ENCODE data around the gene PCED1B. TPM values are rescaled to one million over a fixed set of nuclear protein-coding genes. Genes with fewer than 3 reads are reported as not detected.
"Not testable (repeated sequence)": the region's sequence is repeated elsewhere in the genome, so short reads cannot be mapped to it uniquely, and the experiment has no call there.

PCED1B gene
- total RNA-seq, 1 experiment from 2014 or later: 4.5 TPM

- DNase-seq (ENCODE audit: low read depth): no peak
Observed at GRCh38 chr12:47206450-47207339, 127.3 kb downstream of the PCED1B start.

- DNase-seq (ENCODE audit: low read depth): no peak
Observed at GRCh38 chr12:47207340-47207717, 127.9 kb downstream of the PCED1B start.

- DNase-seq (ENCODE audit: low read depth): no peak
Observed at GRCh38 chr12:47207829-47208248, 128.4 kb downstream of the PCED1B start.

GRCh38 chr12:47209014-47209413 lies 129.6 kb downstream of the PCED1B start:
- no peak for DNase-seq (ENCODE audit: low read depth)

- no peak for DNase-seq (ENCODE audit: low read depth)
Observed at GRCh38 chr12:47210776-47211175, 131.4 kb downstream of the PCED1B start.

GRCh38 chr12:47212701-47213039 lies 133.2 kb downstream of the PCED1B start:
- no peak for DNase-seq (ENCODE audit: low read depth)

GRCh38 chr12:47213396-47213795 lies 134.0 kb downstream of the PCED1B start:
- DNase-seq (ENCODE audit: low read depth): no peak

- DNase-seq (ENCODE audit: low read depth): no peak
Observed at GRCh38 chr12:47214001-47214619, 134.7 kb downstream of the PCED1B start.

GRCh38 chr12:47214771-47215170 lies 135.3 kb downstream of the PCED1B start:
- DNase-seq (ENCODE audit: low read depth): no peak

GRCh38 chr12:47216150-47216677 lies 136.8 kb downstream of the PCED1B start:
- DNase-seq (ENCODE audit: low read depth): peak; percentile 25

GRCh38 chr12:47217595-47217869 lies 138.1 kb downstream of the PCED1B start:
- DNase-seq (ENCODE audit: low read depth): not testable (repeated sequence)

- DNase-seq (ENCODE audit: low read depth): peak; percentile 46
Observed at GRCh38 chr12:47218191-47218654, 138.8 kb downstream of the PCED1B start.

GRCh38 chr12:47219243-47219642 lies 139.8 kb downstream of the PCED1B start:
- DNase-seq (ENCODE audit: low read depth): peak; percentile 79

GRCh38 chr12:47221256-47222023 lies 142.0 kb downstream of the PCED1B start:
- peak; percentile 64 for DNase-seq (ENCODE audit: low read depth)

GRCh38 chr12:47222520-47223030 lies 143.2 kb downstream of the PCED1B start:
- no peak for DNase-seq (ENCODE audit: low read depth)

GRCh38 chr12:47223031-47223847 lies 143.8 kb downstream of the PCED1B start:
- peak; percentile 53 for DNase-seq (ENCODE audit: low read depth)

- peak; percentile 45 for DNase-seq (ENCODE audit: low read depth)
Observed at GRCh38 chr12:47223848-47224213, 144.4 kb downstream of the PCED1B start.

GRCh38 chr12:47224563-47225133 lies 145.2 kb downstream of the PCED1B start:
- DNase-seq (ENCODE audit: low read depth): no peak

GRCh38 chr12:47225356-47225755 lies 145.9 kb downstream of the PCED1B start:
- no peak for DNase-seq (ENCODE audit: low read depth)

- no peak for DNase-seq (ENCODE audit: low read depth)
Observed at GRCh38 chr12:47226199-47226598, 146.8 kb downstream of the PCED1B start.

GRCh38 chr12:47228802-47229201 lies 149.4 kb downstream of the PCED1B start:
- DNase-seq (ENCODE audit: low read depth): no peak

All from M059J (cell line).